ENCODE data around the gene CDK11B. TPM values are rescaled to one million over a fixed set of nuclear protein-coding genes. Genes with fewer than 3 reads are reported as not detected.
"Not testable (repeated sequence)": the region's sequence is repeated elsewhere in the genome, so short reads cannot be mapped to it uniquely, and the experiment has no call there.

Gene CDK11B
- total and polyA plus RNA-seq, 12 donors, result 8.8 to 65.4 (median 19.5) TPM

DNA sequence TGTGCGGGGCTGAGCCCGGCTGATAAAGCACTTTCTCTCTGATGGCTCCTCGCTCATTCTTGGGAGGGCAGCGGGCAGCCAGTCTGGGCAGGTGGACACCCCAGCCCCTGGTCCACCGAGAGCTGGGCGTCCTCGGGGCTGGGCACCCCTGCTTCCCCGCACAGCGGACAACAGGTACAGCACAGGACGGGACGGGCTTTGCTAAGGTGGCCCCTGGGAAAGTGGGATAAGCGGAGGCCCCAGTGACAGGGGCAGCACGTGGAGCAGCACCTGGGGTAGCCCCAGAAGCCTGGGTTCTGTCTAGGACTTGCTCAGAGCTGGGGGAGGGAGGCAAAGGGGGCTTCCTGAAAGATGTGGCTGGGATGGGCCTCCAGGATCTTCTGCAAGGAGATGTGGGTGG is 24.2 kb downstream of the CDK11B start:
- WGBS, 4 donors, result 88 to 100% (median 92%) methylated on average over 2 to 10 of the region's 13 CpGs
- H3K27me3 ChIP-seq; H3K4me3 ChIP-seq; intact Hi-C loops (cut with DNase I); H3K27ac ChIP-seq; H3K9me3 ChIP-seq (replicated peaks in 1 of 3); H3K4me1 ChIP-seq (replicated peaks in 1 of 2): not testable (repeated sequence)
- peak in 2 of 7 donors; percentile 7 to 13 for DNase-seq
- H3K36me3 ChIP-seq (replicated peaks in 1 of 2), result peaks cover 0 to 11% of the 10 kb centered on the region in 2 donors

DNA sequence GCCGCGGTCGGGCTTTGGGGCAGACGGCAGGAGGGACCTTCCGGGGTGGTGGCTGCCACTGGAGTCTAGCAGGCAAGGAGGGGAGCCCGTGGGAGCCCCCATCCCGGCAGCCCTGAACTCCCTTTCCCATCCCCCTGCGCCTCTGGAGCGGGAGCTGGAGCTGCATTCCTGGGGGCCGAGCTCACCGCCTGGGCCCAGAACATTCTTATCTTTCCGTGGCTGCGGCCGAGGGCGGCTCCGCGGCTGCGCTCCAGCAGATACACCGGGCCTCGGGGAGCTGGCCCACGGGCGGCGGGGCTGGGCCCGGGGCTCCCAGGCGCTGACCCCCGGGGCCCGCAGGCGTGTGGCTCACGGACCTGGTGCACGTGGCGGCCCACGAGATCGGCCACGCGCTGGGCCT is 25.4 kb downstream of the CDK11B start:
- intact Hi-C loops (cut with DNase I); H3K4me1 ChIP-seq (replicated peaks in 1 of 2); H3K4me3 ChIP-seq; H3K9me3 ChIP-seq (replicated peaks in 1 of 3); H3K27me3 ChIP-seq; H3K27ac ChIP-seq; DNase-seq: not testable (repeated sequence)
- H3K36me3 ChIP-seq (replicated peaks in 1 of 2), result peaks cover 0 to 15% of the 10 kb centered on the region in 2 donors
- no CpG with 5 or more reads among the region's 35 CpGs for WGBS, 4 donors

DNA sequence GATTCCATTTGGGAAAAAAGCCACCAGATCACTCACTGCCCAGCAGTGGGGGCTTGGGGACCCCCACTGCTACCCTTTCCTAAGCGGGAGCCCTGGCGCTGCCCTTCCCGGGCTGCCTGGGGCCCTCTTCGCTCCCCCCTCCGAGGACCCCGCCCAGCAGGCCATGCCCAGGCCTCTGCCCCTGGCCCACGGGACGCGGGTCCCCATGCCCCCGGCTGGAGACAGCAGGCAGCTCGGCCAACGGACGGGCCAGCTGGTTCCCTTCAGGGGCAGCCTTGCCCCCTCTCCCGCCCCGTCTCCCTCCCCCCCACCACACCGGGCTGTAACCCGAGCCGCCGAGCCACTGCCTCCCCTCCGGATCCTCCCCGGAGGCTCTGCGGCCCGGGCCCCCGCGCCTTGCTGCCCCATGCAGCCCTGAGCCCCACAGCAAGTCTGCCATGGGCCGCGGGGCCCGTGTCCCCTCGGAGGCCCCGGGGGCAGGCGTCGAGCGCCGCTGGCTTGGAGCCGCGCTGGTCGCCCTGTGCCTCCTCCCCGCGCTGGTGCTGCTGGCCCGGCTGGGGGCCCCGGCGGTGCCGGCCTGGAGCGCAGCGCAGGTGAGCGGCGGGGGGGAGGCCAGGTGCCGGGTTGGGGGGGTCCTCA is 26.9 kb downstream of the CDK11B start, which contains the start of gene MMP23B:
Gene MMP23B (plus strand): TSS at position 392 of the 639 bp plus-strand sequence. CDS start 46 bp downstream, at position 438.
- H3K36me3 ChIP-seq (replicated peaks in 1 of 2), result peaks cover 0 to 15% of the 10 kb centered on the region in 2 donors
- peaks cover 0 to 5% of the 10 kb centered on the region in 2 donors for H3K4me1 ChIP-seq (replicated peaks in 1 of 2)
- peak in 2 of 7 donors; percentile 8 to 18 for DNase-seq
- H3K9me3 ChIP-seq (replicated peaks in 1 of 3), result no peaks in the 10 kb centered on the region
- intact Hi-C loops (cut with DNase I), result no loop called here
- peak within 1 kb of the TSS in 4 of 5 donors; percentile 10 to 85 (median 49) for H3K27ac ChIP-seq
- peak within 1 kb of the TSS in 1 of 4 donors; percentile 22 for H3K4me3 ChIP-seq
- WGBS, 4 donors, result 3 to 6% (median 4%) methylated on average over 13 to 47 of the region's 48 CpGs; no CpG with 5 or more reads in 1 of the 4 donors
- TF ChIP-seq, protein P1, sequence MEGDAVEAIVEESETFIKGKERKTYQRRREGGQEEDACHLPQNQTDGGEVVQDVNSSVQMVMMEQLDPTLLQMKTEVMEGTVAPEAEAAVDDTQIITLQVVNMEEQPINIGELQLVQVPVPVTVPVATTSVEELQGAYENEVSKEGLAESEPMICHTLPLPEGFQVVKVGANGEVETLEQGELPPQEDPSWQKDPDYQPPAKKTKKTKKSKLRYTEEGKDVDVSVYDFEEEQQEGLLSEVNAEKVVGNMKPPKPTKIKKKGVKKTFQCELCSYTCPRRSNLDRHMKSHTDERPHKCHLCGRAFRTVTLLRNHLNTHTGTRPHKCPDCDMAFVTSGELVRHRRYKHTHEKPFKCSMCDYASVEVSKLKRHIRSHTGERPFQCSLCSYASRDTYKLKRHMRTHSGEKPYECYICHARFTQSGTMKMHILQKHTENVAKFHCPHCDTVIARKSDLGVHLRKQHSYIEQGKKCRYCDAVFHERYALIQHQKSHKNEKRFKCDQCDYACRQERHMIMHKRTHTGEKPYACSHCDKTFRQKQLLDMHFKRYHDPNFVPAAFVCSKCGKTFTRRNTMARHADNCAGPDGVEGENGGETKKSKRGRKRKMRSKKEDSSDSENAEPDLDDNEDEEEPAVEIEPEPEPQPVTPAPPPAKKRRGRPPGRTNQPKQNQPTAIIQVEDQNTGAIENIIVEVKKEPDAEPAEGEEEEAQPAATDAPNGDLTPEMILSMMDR (IDR thresholded peaks at IDR 0.05), result no peak
- no peak for TF ChIP-seq POLR2A (IDR thresholded peaks at IDR 0.05)
- peaks cover 7% of the 10 kb centered on the region for H3K27me3 ChIP-seq

DNA sequence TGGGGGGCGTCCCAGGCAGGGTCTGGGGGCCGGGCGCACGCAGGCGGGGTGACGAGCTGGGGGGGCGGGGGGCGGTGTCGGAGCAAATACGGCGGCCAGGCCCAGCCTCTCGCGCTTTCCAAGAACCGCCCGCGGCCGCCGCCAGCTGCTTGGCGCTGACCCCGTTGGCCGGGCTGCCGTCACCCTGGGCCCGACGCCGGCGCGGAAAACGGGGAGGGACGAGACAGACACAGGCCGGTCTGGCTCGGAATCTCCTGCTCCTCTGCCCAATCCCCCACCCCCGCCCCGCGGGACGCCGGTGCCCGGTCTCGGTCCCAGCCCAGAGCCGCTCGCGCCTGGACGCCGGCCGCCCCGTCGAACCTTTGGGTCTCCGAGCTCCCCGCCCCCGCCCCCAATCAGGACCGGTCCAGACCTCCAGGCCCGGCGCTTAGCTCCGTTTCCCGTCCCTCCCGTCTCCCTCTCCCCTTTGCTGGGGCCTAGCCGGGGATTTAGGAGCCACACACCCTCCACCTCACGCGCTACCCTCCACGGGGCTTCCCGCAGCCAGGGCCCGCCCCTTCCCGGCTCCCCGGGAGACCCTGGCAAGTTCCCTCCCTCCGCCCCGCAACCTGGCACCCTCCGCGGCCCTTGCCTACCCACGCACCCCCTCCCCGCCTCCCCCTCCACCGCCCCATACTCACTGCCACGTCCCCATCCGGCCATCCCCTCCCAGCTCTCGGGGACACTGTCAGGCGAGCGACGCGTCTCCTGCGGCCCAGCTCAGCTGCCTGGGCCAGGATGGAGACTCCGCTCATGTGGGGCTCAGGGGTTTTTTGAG is 27.6 kb downstream of the CDK11B start:
- peak in 4 of 7 donors; percentile 55 to 74 (median 64) for DNase-seq
- H3K9me3 ChIP-seq (replicated peaks in 1 of 3), result no peaks in the 10 kb centered on the region
- peaks cover 7% of the 10 kb centered on the region for H3K27me3 ChIP-seq
- intact Hi-C loops (cut with DNase I), result no loop called here
- H3K4me1 ChIP-seq (replicated peaks in 1 of 2), result peaks cover 0 to 5% of the 10 kb centered on the region in 2 donors
- peak overlapping the region in 1 of 4 donors; percentile 19 for H3K4me3 ChIP-seq
- TF ChIP-seq, protein P1 (IDR thresholded peaks at IDR 0.05), result no peak
- no peak for TF ChIP-seq POLR2A (IDR thresholded peaks at IDR 0.05)
- WGBS, 4 donors, result 9 to 41% (median 15%) methylated on average over 5 to 76 of the region's 79 CpGs
- H3K36me3 ChIP-seq (replicated peaks in 1 of 2), result peaks cover 0 to 12% of the 10 kb centered on the region in 2 donors
- H3K27ac ChIP-seq, result peak overlapping the region in 4 of 5 donors; percentile 10 to 85 (median 49)
